ENCODE data around the gene SIPA1L3.

GRCh38 chr19:38047641-38048040, 140.6 kb downstream of the SIPA1L3 start:
- no peak for TF ChIP-seq EP300 (IDR thresholded peaks at IDR 0.05; ENCODE audit: borderline replicate concordance in 1 of 2, low read depth in 1 of 2, low read length in 1 of 2)
- TF ChIP-seq NRF1 (IDR thresholded peaks at IDR 0.05; ENCODE audit: low read depth, low read length), result no peak
- no peak for TF ChIP-seq NFIC (IDR thresholded peaks at IDR 0.05; ENCODE audit: borderline replicate concordance)
- no peak for TF ChIP-seq CTCF (IDR thresholded peaks at IDR 0.05)
- no peak for TF ChIP-seq SIN3A (IDR thresholded peaks at IDR 0.05; ENCODE audit: borderline replicate concordance, low read depth, low read length)
- TF ChIP-seq EZH2phosphoT487 (IDR thresholded peaks at IDR 0.05; ENCODE audit: borderline replicate concordance, low read depth), result no peak
- no peak for TF ChIP-seq YY1 (IDR thresholded peaks at IDR 0.05; ENCODE audit: low read depth)
- no peak for TF ChIP-seq POLR2AphosphoS5 (IDR thresholded peaks at IDR 0.05; ENCODE audit: low read depth, low read length)
- TF ChIP-seq MAX (IDR thresholded peaks at IDR 0.05; ENCODE audit: low read depth), result no peak
- no peak for TF ChIP-seq GABPA (IDR thresholded peaks at IDR 0.05; ENCODE audit: low read depth)

Data from SK-N-SH (cell line).